HEK293 (cell line): ENCODE data around the gene NUCB2.

Source experiments
- CTCF ChIP-seq: fragments of 450-650 bp; formaldehyde crosslinking; IDR thresholded peaks from 2 replicates; pipeline ENCODE4 v1.5.1; 2016; ENCODE audit warnings: missing biosample characterization, missing genetic modification characterization
- PATZ1 ChIP-seq: fragments of 450-650 bp; formaldehyde crosslinking; IDR thresholded peaks from 2 replicates; pipeline ENCODE4 v1.5.1; 2016; ENCODE audit warnings: missing biosample characterization, missing genetic modification characterization
- ZBTB26 ChIP-seq: fragments of 450-650 bp; formaldehyde crosslinking; optimal IDR thresholded peaks from 2 replicates; pipeline ENCODE3; 2016; ENCODE audit warnings: missing biosample characterization, mild to moderate bottlenecking, missing genetic modification characterization
- ZNF140 ChIP-seq: fragments of 450-650 bp; formaldehyde crosslinking; IDR thresholded peaks from 2 replicates; pipeline ENCODE4 v1.5.1; 2016; ENCODE audit warnings: missing biosample characterization, missing genetic modification characterization
- ZNF274 ChIP-seq, 2 experiments: fragments of 200-500 bp in 1 of 2; fragments of 450-650 bp in 1 of 2; sonication (Bioruptor generic) in 1 of 2; formaldehyde crosslinking in 1 of 2; IDR thresholded peaks; 2 replicates each; pipeline versions ENCODE4 v1.5.1 to v1.6.1; 2014 to 2016; ENCODE audit warnings: borderline replicate concordance in 1 of 2, inconsistent platforms in 1 of 2, low read length in 1 of 2, missing biosample characterization in 1 of 2, missing genetic modification characterization in 1 of 2
- ZNF366 ChIP-seq: fragments of 450-650 bp; formaldehyde crosslinking; conservative IDR thresholded peaks from 2 replicates; pipeline ENCODE4 v1.5.1; 2016; ENCODE audit warnings: missing biosample characterization, missing genetic modification characterization
- ZNF513 ChIP-seq: fragments of 450-650 bp; IDR thresholded peaks from 2 replicates; pipeline ENCODE4 v1.5.1; 2018; ENCODE audit warnings: missing biosample characterization, missing genetic modification characterization
- ZNF530 ChIP-seq: fragments of 450-650 bp; formaldehyde crosslinking; IDR thresholded peaks from 2 replicates; pipeline ENCODE4 v1.5.1; 2016; ENCODE audit warnings: low read depth, missing biosample characterization, missing genetic modification characterization
- ZNF580 ChIP-seq: fragments of 450-650 bp; formaldehyde crosslinking; IDR thresholded peaks from 2 replicates; pipeline ENCODE4 v1.5.1; 2016; ENCODE audit warnings: missing biosample characterization, missing genetic modification characterization
- ZNF629 ChIP-seq: fragments of 450-650 bp; formaldehyde crosslinking; IDR thresholded peaks from 2 replicates; pipeline ENCODE4 v1.5.1; 2017; ENCODE audit warnings: missing biosample characterization, missing genetic modification characterization
- ZNF777 ChIP-seq: fragments of 450-650 bp; formaldehyde crosslinking; IDR thresholded peaks from 2 replicates; pipeline ENCODE4 v1.5.1; 2017; ENCODE audit warnings: missing biosample characterization, missing genetic modification characterization, borderline replicate concordance
- ZNF837 ChIP-seq: fragments of 450-650 bp; formaldehyde crosslinking; IDR thresholded peaks from 2 replicates; pipeline ENCODE4 v1.5.1; 2016; ENCODE audit warnings: missing biosample characterization, missing genetic modification characterization

- TF ChIP-seq CTCF (tag by site-specific recombination) (no peak), ZNF580 (no peak), ZNF629 (tag by site-specific recombination) (no peak), ZNF366 (tag by site-specific recombination) (no peak), ZNF837 (tag by site-specific recombination) (no peak), ZNF530 (no peak), ZNF274 (IDR thresholded peaks at IDR 0.05; ENCODE audit: low read length) (no peak), ZNF274 (tag by site-specific recombination; IDR thresholded peaks at IDR 0.05; ENCODE audit: borderline replicate concordance) (no peak), PATZ1 (tag by site-specific recombination) (no peak), ZNF140 (tag by site-specific recombination) (no peak), ZBTB26 (tag by site-specific recombination) (no peak), ZNF777 (no peak), ZNF513 (tag by site-specific recombination) (no peak)
Observed at GRCh38 chr11:17272801-17273200, 3.7 kb upstream of the NUCB2 start.
